Calu3 (cell line): ENCODE data around the gene MARCHF5. TPM values are rescaled to one million over a fixed set of nuclear protein-coding genes. Genes with fewer than 3 reads are reported as not detected.
"Not testable (repeated sequence)": the region's sequence is repeated elsewhere in the genome, so short reads cannot be mapped to it uniquely, and the experiment has no call there.

Experiments used
- BruUV-seq: library from RNA; stranded (reverse); fragments of 400-500 nt; replicated peaks from 2 replicates; lab custom pipeline; 2021; lab: Mats Ljungman, UMichigan
- CTCF ChIA-PET: fragments of 300-600 bp; sonication (Branson Sonifier 250); formaldehyde crosslinking; loops from one replicate; lab custom pipeline; 2022; ENCODE audit warnings: antibody characterized with exemption; lab: Charles Lee
- DNase-seq: peaks from one replicate; pipeline ENCODE4 v3.0.0; 2022
- H3K27ac Mint-ChIP-seq: one replicate; pipeline ENCODE4 v1.8.0; 2022; ENCODE audit warnings: mixed read lengths; ENCODE audit not compliant: unreplicated experiment
- H3K27me3 Mint-ChIP-seq: one replicate; pipeline ENCODE4 v1.8.0; 2022; ENCODE audit warnings: mixed read lengths; ENCODE audit not compliant: unreplicated experiment
- H3K36me3 Mint-ChIP-seq: one replicate; pipeline ENCODE4 v1.8.0; 2022; ENCODE audit warnings: mild to moderate bottlenecking, moderate library complexity, mixed read lengths; ENCODE audit not compliant: insufficient read depth, unreplicated experiment
- H3K4me1 Mint-ChIP-seq: one replicate; pipeline ENCODE4 v1.8.0; 2022; ENCODE audit warnings: mild to moderate bottlenecking, low read depth, mixed read lengths; ENCODE audit not compliant: unreplicated experiment
- H3K4me3 Mint-ChIP-seq: one replicate; pipeline ENCODE4 v1.8.0; 2022; ENCODE audit warnings: mild to moderate bottlenecking, low read depth, moderate library complexity, mixed read lengths; ENCODE audit not compliant: unreplicated experiment
- H3K9me3 Mint-ChIP-seq: one replicate; pipeline ENCODE4 v1.8.0; 2022; ENCODE audit warnings: low read depth, mixed read lengths; ENCODE audit not compliant: unreplicated experiment
- intact Hi-C: fragments of 100-400 bp; cut with micrococcal nuclease; formaldehyde crosslinking; loops from one replicate; pipeline ENCODE4 v1.10.0; 2022; ENCODE audit not compliant: unreplicated experiment
- total RNA-seq: library from RNA; stranded (reverse); gene quantifications from 2 replicates; pipeline ENCODE4 v1.2.3, GENCODE V29; 2022
- TF ChIP-seq, protein P1 (sequence below): fragments of 200-600 bp; IDR thresholded peaks from one replicate; pipeline ENCODE4 v1.8.0; 2022; ENCODE audit warnings: antibody characterized with exemption; ENCODE audit not compliant: unreplicated experiment

MARCHF5 gene
- total RNA-seq, 1 experiment from 2014 or later: 28.1 TPM

- DNase-seq: peak; percentile 50
- H3K4me3 Mint-ChIP-seq: no peak overlapping the region
- no peaks in the 10 kb centered on the region for H3K9me3 Mint-ChIP-seq
- no peaks in the 10 kb centered on the region for H3K4me1 Mint-ChIP-seq
- BruUV-seq: no TSS peak
- no peak overlapping the region for H3K27ac Mint-ChIP-seq
- CTCF ChIA-PET: no interaction called here
- H3K36me3 Mint-ChIP-seq: no peaks in the 10 kb centered on the region
- no peaks in the 10 kb centered on the region for H3K27me3 Mint-ChIP-seq
- intact Hi-C loops: no loop called here
- TF ChIP-seq, protein P1, sequence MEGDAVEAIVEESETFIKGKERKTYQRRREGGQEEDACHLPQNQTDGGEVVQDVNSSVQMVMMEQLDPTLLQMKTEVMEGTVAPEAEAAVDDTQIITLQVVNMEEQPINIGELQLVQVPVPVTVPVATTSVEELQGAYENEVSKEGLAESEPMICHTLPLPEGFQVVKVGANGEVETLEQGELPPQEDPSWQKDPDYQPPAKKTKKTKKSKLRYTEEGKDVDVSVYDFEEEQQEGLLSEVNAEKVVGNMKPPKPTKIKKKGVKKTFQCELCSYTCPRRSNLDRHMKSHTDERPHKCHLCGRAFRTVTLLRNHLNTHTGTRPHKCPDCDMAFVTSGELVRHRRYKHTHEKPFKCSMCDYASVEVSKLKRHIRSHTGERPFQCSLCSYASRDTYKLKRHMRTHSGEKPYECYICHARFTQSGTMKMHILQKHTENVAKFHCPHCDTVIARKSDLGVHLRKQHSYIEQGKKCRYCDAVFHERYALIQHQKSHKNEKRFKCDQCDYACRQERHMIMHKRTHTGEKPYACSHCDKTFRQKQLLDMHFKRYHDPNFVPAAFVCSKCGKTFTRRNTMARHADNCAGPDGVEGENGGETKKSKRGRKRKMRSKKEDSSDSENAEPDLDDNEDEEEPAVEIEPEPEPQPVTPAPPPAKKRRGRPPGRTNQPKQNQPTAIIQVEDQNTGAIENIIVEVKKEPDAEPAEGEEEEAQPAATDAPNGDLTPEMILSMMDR: no peak
Measured at GRCh38 chr10:92387289-92387940, 96.4 kb downstream of the MARCHF5 start.

- DNase-seq, H3K4me1 Mint-ChIP-seq, intact Hi-C loops, H3K27me3 Mint-ChIP-seq, CTCF ChIA-PET, H3K27ac Mint-ChIP-seq, H3K9me3 Mint-ChIP-seq, H3K36me3 Mint-ChIP-seq, H3K4me3 Mint-ChIP-seq, BruUV-seq: not testable (repeated sequence)
Measured at GRCh38 chr10:92393173-92393572, 102.2 kb downstream of the MARCHF5 start.

DNA sequence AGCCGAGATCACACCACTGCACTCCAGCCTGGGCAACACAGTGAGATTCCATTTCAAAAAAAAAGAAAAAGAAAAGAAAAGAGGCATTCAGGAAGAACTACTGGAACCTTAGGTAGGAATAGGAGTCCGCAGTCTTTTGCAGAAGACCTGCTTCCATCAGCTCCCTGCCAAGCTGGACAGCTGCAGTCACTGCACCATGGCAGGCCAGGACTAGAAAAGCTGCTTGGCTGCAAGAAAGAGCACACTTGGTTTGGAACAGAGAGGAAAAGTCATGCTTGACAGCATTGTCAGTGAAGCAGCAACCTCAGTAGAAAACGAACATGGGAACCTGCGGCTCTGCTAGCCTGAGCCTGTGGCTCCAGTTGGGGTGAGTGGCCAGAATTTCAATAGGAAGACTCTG is 104.3 kb downstream of the MARCHF5 start:
- no peak overlapping the region for H3K4me3 Mint-ChIP-seq
- H3K27me3 Mint-ChIP-seq: no peaks in the 10 kb centered on the region
- TF ChIP-seq, protein P1: no peak
- H3K36me3 Mint-ChIP-seq: no peaks in the 10 kb centered on the region
- BruUV-seq: no TSS peak
- CTCF ChIA-PET: no interaction called here
- no peak overlapping the region for H3K27ac Mint-ChIP-seq
- intact Hi-C loops: no loop called here
- H3K4me1 Mint-ChIP-seq: no peaks in the 10 kb centered on the region
- peaks cover 5% of the 10 kb centered on the region for H3K9me3 Mint-ChIP-seq
- DNase-seq: no peak

DNA sequence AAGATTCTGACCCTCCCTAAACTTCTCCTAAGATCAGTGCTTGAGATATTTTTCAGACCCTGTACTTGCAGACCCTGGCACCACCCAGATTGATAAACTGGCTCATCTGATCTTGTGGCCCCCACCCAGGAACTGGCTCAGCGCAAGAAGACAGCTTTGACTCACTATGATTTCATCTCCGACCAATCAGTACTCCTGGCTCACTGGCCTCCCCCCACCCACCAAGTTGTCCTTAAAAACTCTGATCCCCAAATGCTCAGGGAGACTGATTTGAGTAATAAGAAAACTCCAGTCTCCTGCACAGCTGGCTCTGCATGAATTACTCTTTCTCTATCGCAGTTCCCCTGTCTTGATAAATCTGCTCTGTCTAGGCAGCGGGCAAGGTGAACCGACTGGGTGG is 111.3 kb downstream of the MARCHF5 start:
- H3K4me1 Mint-ChIP-seq, DNase-seq, BruUV-seq, H3K9me3 Mint-ChIP-seq, H3K27ac Mint-ChIP-seq, CTCF ChIA-PET, intact Hi-C loops, H3K36me3 Mint-ChIP-seq, H3K4me3 Mint-ChIP-seq: not testable (repeated sequence)
- H3K27me3 Mint-ChIP-seq: peaks cover 10% of the 10 kb centered on the region

Other genes with a start within 250 kb of the MARCHF5 start
- gene CPEB3, start 89 bp upstream of the MARCHF5 start, total RNA-seq: 2.8 and 3.6 TPM in 2 replicates